Ramos (cell line): ENCODE measurements around the gene RILP.

Experiments
- in situ Hi-C: fragments of 300-500 bp; cut with MboI; formaldehyde crosslinking; loops from one replicate; pipeline ENCODE4 v1.14.3; 2022; ENCODE audit warnings: low sequenced_read_pairs; ENCODE audit not compliant: unreplicated experiment

RILP gene

GRCh38 chr17:1634841-1635650 is 14.6 kb downstream of the RILP start:
- in situ Hi-C loops, result no loop called here

- in situ Hi-C loops, result no loop called here
Measured at GRCh38 chr17:1630662-1631061, 19.0 kb downstream of the RILP start.

GRCh38 chr17:1629504-1630310 is 20.0 kb downstream of the RILP start:
- in situ Hi-C loops, result loop anchor here (5.0 kb wide), 1 partner anchor 52 kb away; no protein-coding TSS in a partner anchor

GRCh38 chr17:1628856-1629503 is 20.7 kb downstream of the RILP start:
- in situ Hi-C loops, result loop anchor here (5.0 kb wide), 1 partner anchor 52 kb away; no protein-coding TSS in a partner anchor

GRCh38 chr17:1627982-1628855 is 21.4 kb downstream of the RILP start, which contains the start of gene SLC43A2:
Gene SLC43A2, minus strand, starts transcription at chr17:1628834. Its CDS starts 960 bp downstream, at chr17:1627874.
- in situ Hi-C loops, result loop anchor here (5.0 kb wide), 1 partner anchor 51 kb away; no protein-coding TSS in a partner anchor

- in situ Hi-C loops, result loop anchor here (5.0 kb wide), 1 partner anchor 50 kb away; no protein-coding TSS in a partner anchor
Measured at GRCh38 chr17:1627182-1627981, 22.3 kb downstream of the RILP start.

GRCh38 chr17:1626333-1626732 is 23.3 kb downstream of the RILP start:
- in situ Hi-C loops, result loop anchor here (5.0 kb wide), 1 partner anchor 49 kb away; no protein-coding TSS in a partner anchor

- in situ Hi-C loops, result loop anchor here (5.0 kb wide), 1 partner anchor 48 kb away; no protein-coding TSS in a partner anchor
Measured at GRCh38 chr17:1625581-1625980, 24.1 kb downstream of the RILP start.

GRCh38 chr17:1625053-1625452 is 24.6 kb downstream of the RILP start:
- in situ Hi-C loops, result loop anchor here (5.0 kb wide), 1 partner anchor 48 kb away; no protein-coding TSS in a partner anchor

- in situ Hi-C loops, result loop anchor here (5.0 kb wide), 1 partner anchor 47 kb away; no protein-coding TSS in a partner anchor
Measured at GRCh38 chr17:1624650-1625049, 25.0 kb downstream of the RILP start.

GRCh38 chr17:1623057-1623630 is 26.5 kb downstream of the RILP start:
- in situ Hi-C loops, result no loop called here

GRCh38 chr17:1621273-1621954 is 28.3 kb downstream of the RILP start:
- in situ Hi-C loops, result no loop called here

- in situ Hi-C loops, result no loop called here
Measured at GRCh38 chr17:1620486-1620885, 29.2 kb downstream of the RILP start.

- in situ Hi-C loops, result no loop called here
Measured at GRCh38 chr17:1617620-1618174, 32.0 kb downstream of the RILP start.

- in situ Hi-C loops, result no loop called here
Measured at GRCh38 chr17:1616101-1616500, 33.6 kb downstream of the RILP start.

- in situ Hi-C loops, result no loop called here
Measured at GRCh38 chr17:1612400-1612799, 37.3 kb downstream of the RILP start.

- in situ Hi-C loops, result no loop called here
Measured at GRCh38 chr17:1611715-1612114, 38.0 kb downstream of the RILP start.
